Measurements from ENCODE around the gene SYNGR3.
"Not testable (repeated sequence)": the region's sequence is repeated elsewhere in the genome, so short reads cannot be mapped to it uniquely, and the experiment has no call there.

GRCh38 chr16:1962161-1963153 lies 27.3 kb upstream of the SYNGR3 start:
- not testable (repeated sequence) for TF ChIP-seq CTCF (IDR thresholded peaks at IDR 0.05); REST (IDR thresholded peaks at IDR 0.05; ENCODE audit: insufficient read depth in 1 of 2, low read depth in 2 of 2, low read length in 1 of 2); SIN3A (IDR thresholded peaks at IDR 0.05; ENCODE audit: borderline replicate concordance, insufficient read depth, low read depth, low read length); POLR2AphosphoS5 (IDR thresholded peaks at IDR 0.05; ENCODE audit: low read depth, low read length); TCF7L2 (IDR thresholded peaks at IDR 0.05; ENCODE audit: low read depth, low read length)
